H1 (cell line): Measurements from ENCODE around the gene IFT25. TPM values are rescaled to one million over a fixed set of nuclear protein-coding genes. Genes with fewer than 3 reads are reported as not detected.
A peak's percentile ranks its signal among the peaks of the same experiment; 100 is the strongest.

ENCODE experiments used
- CTCF ChIA-PET: fragments of 300-600 bp; sonication (Branson Sonifier 250); formaldehyde crosslinking; loops from one replicate; lab custom pipeline; 2021; ENCODE audit not compliant: partially characterized antibody; lab: Charles Lee
- POLR2A ChIA-PET: fragments of 300-600 bp; sonication (Branson Sonifier 250); formaldehyde crosslinking; loops from one replicate; lab custom pipeline; 2021; ENCODE audit warnings: inconsistent platforms; ENCODE audit not compliant: partially characterized antibody; lab: Charles Lee
- DNase-seq, 2 experiments: peaks; one replicate each; pipeline versions ENCODE4 v3.0.0 to v3.0.0-alpha.2; 2010 to 2022; ENCODE audit warnings: low spot score in 2 of 2, low read depth in 1 of 2, mixed read lengths in 1 of 2
- FAIRE-seq: peaks from 2 replicates; lab custom pipeline; 2011; peaks lifted over from hg19 to GRCh38; lab: Jason Lieb, UNC
- H2AFZ ChIP-seq: 2 replicates; pipeline ENCODE4 v1.8.1; 2012; ENCODE audit warnings: low read length, inconsistent platforms
- H2AK5ac ChIP-seq: 2 replicates; pipeline ENCODE4 v1.6.1; 2013; ENCODE audit warnings: low read depth, low read length
- H2BK120ac ChIP-seq: replicated peaks from 2 replicates; pipeline ENCODE3; 2013; ENCODE audit warnings: low read depth, low read length, inconsistent platforms
- H2BK12ac ChIP-seq: 2 replicates; pipeline ENCODE4 v1.6.1; 2013; ENCODE audit warnings: low read depth, low read length
- H2BK15ac ChIP-seq: 2 replicates; pipeline ENCODE4 v1.6.1; 2013; ENCODE audit warnings: low read length
- H2BK20ac ChIP-seq: 2 replicates; pipeline ENCODE4 v1.6.1; 2013; ENCODE audit warnings: low read length
- H2BK5ac ChIP-seq: 2 replicates; pipeline ENCODE4 v1.6.1; 2013; ENCODE audit warnings: low read depth, low read length
- H3K14ac ChIP-seq: 2 replicates; pipeline ENCODE4 v1.6.1; 2013; ENCODE audit warnings: inconsistent platforms; ENCODE audit not compliant: insufficient read length
- H3K18ac ChIP-seq: 2 replicates; pipeline ENCODE4 v1.6.1; 2013; ENCODE audit warnings: low read length; ENCODE audit errors: extremely low read depth
- H3K23ac ChIP-seq: 2 replicates; pipeline ENCODE4 v1.6.1; 2013; ENCODE audit warnings: inconsistent platforms; ENCODE audit not compliant: insufficient read length
- H3K23me2 ChIP-seq: 2 replicates; pipeline ENCODE4 v1.6.1; 2013; ENCODE audit warnings: low read depth, low read length
- H3K27ac ChIP-seq: 2 replicates; pipeline ENCODE4 v1.6.1; 2011; ENCODE audit warnings: low read depth, low read length, inconsistent platforms
- H3K27me3 ChIP-seq, 4 experiments: replicated peaks in 1 of 4; 1 replicate in 1 of 4; 2 replicates in 3 of 4; pipeline versions ENCODE4 v1.6.1 to v1.8.1; 2011 to 2013; ENCODE audit warnings: low read length in 3 of 4, mild to moderate bottlenecking in 3 of 4, inconsistent platforms in 2 of 4, mixed read lengths in 2 of 4, moderate library complexity in 1 of 4; ENCODE audit not compliant: control insufficient read depth in 3 of 4, insufficient read depth in 3 of 4; ENCODE audit errors: extremely low read depth in 1 of 4
- H3K36me3 ChIP-seq, 4 experiments: 2 replicates each; pipeline versions ENCODE4 v1.6.1 to v1.8.1; 2011 to 2013; ENCODE audit warnings: mild to moderate bottlenecking in 4 of 4, low read length in 3 of 4, moderate library complexity in 2 of 4, control low read depth in 1 of 4, inconsistent platforms in 1 of 4; ENCODE audit not compliant: insufficient read depth in 4 of 4, control insufficient read depth in 2 of 4
- H3K4ac ChIP-seq: replicated peaks from 2 replicates; pipeline ENCODE3; 2013; ENCODE audit warnings: low read length, low read depth, mixed read lengths, inconsistent platforms; ENCODE audit not compliant: insufficient read length
- H3K4me1 ChIP-seq, 4 experiments: replicated peaks in 1 of 4; 1 replicate in 1 of 4; 2 replicates in 3 of 4; pipeline versions ENCODE4 v1.6.1 to v1.8.1; 2011 to 2013; ENCODE audit warnings: low read length in 3 of 4, inconsistent platforms in 2 of 4, mixed read lengths in 1 of 4; ENCODE audit not compliant: insufficient read depth in 4 of 4, control insufficient read depth in 3 of 4
- H3K4me2 ChIP-seq, 2 experiments: 2 replicates each; pipeline versions ENCODE4 v1.6.1 to v1.8.1; 2011 to 2013; ENCODE audit warnings: low read depth in 2 of 2, low read length in 2 of 2, control low read depth in 1 of 2, inconsistent platforms in 1 of 2, mild to moderate bottlenecking in 1 of 2; ENCODE audit not compliant: insufficient read depth in 1 of 2
- H3K4me3 ChIP-seq, 4 experiments: fragments of 200-600, 300-600 bp in 1 of 4; sonication (generic), shearing (Covaris generic), sonication (Bioruptor Twin) in 1 of 4; 2 replicates each; pipeline versions ENCODE4 v1.5.1 to v1.8.1; 2011 to 2016; ENCODE audit warnings: low read length in 4 of 4, low read depth in 3 of 4, control low read depth in 2 of 4, inconsistent platforms in 2 of 4, mild to moderate bottlenecking in 2 of 4, mixed read lengths in 1 of 4, moderate library complexity in 1 of 4; ENCODE audit not compliant: insufficient read depth in 2 of 4; ENCODE audit errors: extremely low read depth in 1 of 4
- H3K56ac ChIP-seq: replicated peaks from 2 replicates; pipeline ENCODE3; 2013; ENCODE audit warnings: low read depth, mild to moderate bottlenecking, mixed read lengths, low read length, inconsistent platforms; ENCODE audit not compliant: insufficient read length
- H3K79me1 ChIP-seq: 2 replicates; pipeline ENCODE4 v1.6.1; 2013; ENCODE audit warnings: low read depth, low read length, control low read depth
- H3K79me2 ChIP-seq, 2 experiments: 2 replicates each; pipeline versions ENCODE4 v1.6.1 to v1.8.1; 2012 to 2013; ENCODE audit warnings: low read length in 2 of 2, mild to moderate bottlenecking in 2 of 2, inconsistent platforms in 1 of 2; ENCODE audit not compliant: insufficient read depth in 2 of 2, control insufficient read depth in 1 of 2
- H3K9ac ChIP-seq, 4 experiments: replicated peaks in 1 of 4; 1 replicate in 1 of 4; 2 replicates in 3 of 4; pipeline versions ENCODE4 v1.6.1 to v1.8.1; 2011 to 2013; ENCODE audit warnings: low read depth in 3 of 4, low read length in 3 of 4, control low read depth in 2 of 4, mild to moderate bottlenecking in 2 of 4, moderate library complexity in 2 of 4, inconsistent platforms in 1 of 4; ENCODE audit errors: extremely low read depth in 1 of 4
- H3K9me3 ChIP-seq, 2 experiments: 2 replicates each; pipeline versions ENCODE4 v1.6.1 to v1.8.1; 2012 to 2013; ENCODE audit warnings: mild to moderate bottlenecking in 2 of 2, moderate library complexity in 2 of 2, control low read depth in 1 of 2, inconsistent platforms in 1 of 2, low read depth in 1 of 2, low read length in 1 of 2, mixed read lengths in 1 of 2; ENCODE audit not compliant: insufficient read depth in 2 of 2
- H4K20me1 ChIP-seq, 2 experiments: replicated peaks in 1 of 2; 2 replicates each; pipeline versions ENCODE3 to v1.8.1; 2011 to 2013; ENCODE audit warnings: inconsistent platforms in 2 of 2, low read length in 2 of 2, mild to moderate bottlenecking in 1 of 2; ENCODE audit not compliant: insufficient read depth in 2 of 2, control insufficient read depth in 1 of 2
- H4K5ac ChIP-seq: 2 replicates; pipeline ENCODE4 v1.6.1; 2013; ENCODE audit warnings: low read length, low read depth, mixed read lengths, inconsistent platforms; ENCODE audit not compliant: insufficient read length
- H4K8ac ChIP-seq: 2 replicates; pipeline ENCODE4 v1.8.0; 2013; ENCODE audit warnings: mild to moderate bottlenecking, moderate library complexity, low read length, inconsistent platforms; ENCODE audit not compliant: insufficient read depth; ENCODE audit errors: extremely low read depth
- H4K91ac ChIP-seq: replicated peaks from 2 replicates; pipeline ENCODE3; 2013; ENCODE audit warnings: low read length, mixed read lengths, inconsistent platforms; ENCODE audit not compliant: insufficient read length
- ASH2L ChIP-seq: fragments of 200-600, 300-600 bp; sonication (generic); IDR thresholded peaks from one replicate; pipeline ENCODE4 v1.7.1; 2017; ENCODE audit warnings: low read length
- CEBPB ChIP-seq: IDR thresholded peaks from 2 replicates; pipeline ENCODE4 v1.6.1; 2012; ENCODE audit warnings: low read depth, low read length
- NANOG ChIP-seq: IDR thresholded peaks from 2 replicates; pipeline ENCODE4 v1.6.1; 2011; ENCODE audit warnings: low read length, low read depth, mild to moderate bottlenecking, inconsistent platforms; ENCODE audit not compliant: insufficient read depth, poor library complexity, severe bottlenecking
- PHF8 ChIP-seq: fragments of 200-600 bp; sonication (generic); conservative IDR thresholded peaks from 2 replicates; pipeline ENCODE4 v1.7.1; 2012; ENCODE audit warnings: low read depth, mild to moderate bottlenecking, inconsistent platforms, low read length, moderate library complexity
- POLR2AphosphoS5 ChIP-seq: IDR thresholded peaks from 2 replicates; pipeline ENCODE4 v1.6.1; 2011; ENCODE audit warnings: low read depth, low read length
- POU5F1 ChIP-seq: IDR thresholded peaks from 2 replicates; pipeline ENCODE4 v1.6.1; 2011; ENCODE audit warnings: low read depth, mild to moderate bottlenecking, low read length, moderate library complexity
- RBBP5 ChIP-seq: IDR thresholded peaks from 2 replicates; pipeline ENCODE4 v1.7.1; 2012; ENCODE audit warnings: low read depth, mild to moderate bottlenecking, inconsistent platforms, low read length, moderate library complexity, borderline replicate concordance
- SIX5 ChIP-seq: IDR thresholded peaks from 2 replicates; pipeline ENCODE4 v1.6.1; 2011; ENCODE audit warnings: mild to moderate bottlenecking, low read depth, low read length
- SP4 ChIP-seq: IDR thresholded peaks from 2 replicates; pipeline ENCODE4 v1.6.1; 2012; ENCODE audit warnings: low read length, inconsistent platforms
- TCF12 ChIP-seq: IDR thresholded peaks from 2 replicates; pipeline ENCODE4 v1.6.1; 2011; ENCODE audit warnings: low read depth, mild to moderate bottlenecking, low read length
- TEAD4 ChIP-seq: IDR thresholded peaks from 2 replicates; pipeline ENCODE4 v1.6.1; 2012; ENCODE audit warnings: low read depth, low read length, inconsistent platforms, mixed read lengths
- WGBS, 2 experiments: shearing (Covaris generic) in 1 of 2; methylation state at CpG; one replicate each; pipeline versions ENCODE4 v1.1.6 to v1.1.7; 2013 to 2015; ENCODE audit warnings: low lambda C conversion rate in 2 of 2, mixed read lengths in 2 of 2, inconsistent platforms in 1 of 2, low coverage in 1 of 2, missing lambda C conversion rate in 1 of 2; ENCODE audit not compliant: insufficient replicate concordance in 2 of 2, insufficient coverage in 1 of 2, insufficient read length in 1 of 2; ENCODE audit errors: extremely low coverage in 1 of 2, missing lambda C conversion rate in 1 of 2; 5-methylcytosine and 5-hydroxymethylcytosine counted together
- polyA plus RNA-seq, 7 experiments: library from polyadenylated mRNA; depleted of rRNA in 3 of 7; stranded (reverse) in 5 of 7; unstranded in 2 of 7; fragments of >200 nt in 5 of 7; fragments of 200-250 nt in 2 of 7; gene quantifications; 1 replicate in 5 of 7; 2 replicates in 1 of 7; 4 replicates in 1 of 7; pipeline versions ENCODE4 v1.2.1 to v1.2.3, GENCODE V29; 2011 to 2013; ENCODE audit warnings: missing spikeins in 2 of 7, mixed read lengths in 2 of 7
- total RNA-seq: library from RNA; stranded (reverse); fragmentation: NEBNext Ultra II Directional; extraction: Animal tissue kit (Norgen Biotek cat#: 25700); gene quantifications from 2 replicates; pipeline ENCODE4 v1.2.1, GENCODE V29; 2021
- TF ChIP-seq, protein P1 (sequence below): IDR thresholded peaks from 2 replicates; pipeline ENCODE4 v1.6.1; 2012; ENCODE audit warnings: inconsistent platforms

The IFT25 gene
- total and polyA plus RNA-seq, 2 of the 8 experiments (the other 6 are each of a cell fraction or from before 2014, with no cell fraction given), result 15.0 to 36.3 TPM

DNA sequence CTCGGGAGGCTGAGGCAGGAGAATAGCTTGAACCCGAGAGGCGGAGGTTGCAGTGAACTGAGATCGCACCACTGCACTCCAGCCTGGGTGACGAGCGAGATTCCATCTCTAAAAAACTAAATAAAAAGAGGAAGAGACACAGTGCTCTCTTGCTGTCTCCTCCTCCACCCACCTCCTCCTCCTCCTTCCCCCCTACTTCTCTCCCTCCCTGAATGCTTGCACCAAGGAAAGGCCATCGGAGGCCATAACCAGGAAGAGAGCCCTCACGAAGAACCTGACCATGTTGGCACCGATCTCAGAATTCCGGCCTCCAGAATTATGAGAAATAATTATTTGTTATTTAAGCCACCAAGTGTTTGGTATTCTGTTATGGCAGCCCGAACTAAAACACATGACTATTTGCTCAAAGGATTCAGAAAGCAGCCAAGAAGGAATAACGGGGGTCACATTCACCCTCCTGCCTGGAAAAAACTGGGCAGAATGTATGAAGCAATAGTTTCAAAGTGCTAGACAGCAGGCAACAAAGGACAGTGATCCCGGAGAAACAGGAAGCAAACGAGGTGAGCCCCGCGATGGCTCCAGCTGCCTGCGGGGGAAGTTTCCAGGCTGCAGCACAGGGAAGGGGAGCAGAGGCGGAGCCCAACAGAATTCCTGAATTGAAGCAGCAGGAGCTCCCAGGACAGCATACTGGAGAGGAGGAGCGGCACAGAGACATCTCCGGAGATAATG is 36.7 kb upstream of the IFT25 start:
- peaks cover 0 to 2% (median 0%) of the 10 kb centered on the region in 4 experiments; a peak in 1 of 7 replicates for H3K27me3 ChIP-seq
- H2BK15ac ChIP-seq, result no peak overlapping the region
- peaks cover 0 to 5% (median 0%) of the 10 kb centered on the region in 4 experiments; a peak in 2 of 7 replicates for H3K4me1 ChIP-seq
- no peak overlapping the region for H3K14ac ChIP-seq
- FAIRE-seq (peak; percentile 87), DNase-seq (peak; percentile 54 to 76)
- H2BK5ac ChIP-seq, result no peak overlapping the region
- peak overlapping the region; percentile 78 for H3K18ac ChIP-seq
- H3K4ac ChIP-seq, result no peak overlapping the region
- H4K5ac ChIP-seq, result no peak overlapping the region
- peak overlapping the region; percentile 84; the same call in 1 of the 2 replicates for H2BK12ac ChIP-seq
- ChIA-PET POLR2A (interaction anchor here (0.8 to 1.2 kb wide), 6 partner anchors 10 to 139 kb away, joined by 3 to 4 read pairs (median 3); partner anchors contain the start of gene TMEM59), CTCF (interaction anchor here (0.7 to 1.6 kb wide), 5 partner anchors 10 to 123 kb away, joined by 3 to 5 read pairs (median 4); no protein-coding TSS in a partner anchor)
- peak overlapping the region in 1 of 4 experiments; percentile 70; a peak in 2 of 7 replicates for H3K9ac ChIP-seq
- H3K27ac ChIP-seq, result no peak overlapping the region
- 0 out of 2 replicates have a peak overlapping the region, but pooled peaks have one; percentile 48 for H2BK20ac ChIP-seq
- H2AK5ac ChIP-seq, result no peak overlapping the region
- no peak overlapping the region for H4K8ac ChIP-seq
- no peaks in the 10 kb centered on the region for H3K36me3 ChIP-seq
- peak overlapping the region; percentile 12 for H4K91ac ChIP-seq
- H3K4me2 ChIP-seq, result peak overlapping the region; percentile 63 to 65
- peak overlapping the region; percentile 98 for H2AFZ ChIP-seq
- no peaks in the 10 kb centered on the region for H3K79me2 ChIP-seq
- H3K4me3 ChIP-seq, result peak overlapping the region in 2 of 4 experiments; percentile 29 to 51; a peak in 5 of 8 replicates
- H3K9me3 ChIP-seq, result no peaks in the 10 kb centered on the region
- no peak overlapping the region for H3K56ac ChIP-seq
- no peak overlapping the region for H3K23ac ChIP-seq
- 45% methylated on average over 18 of the region's 20 CpGs; no CpG with 5 or more reads in 1 of the 2 experiments for WGBS, 2 experiments
- H2BK120ac ChIP-seq, result peak overlapping the region; percentile 41
- H4K20me1 ChIP-seq, result no peaks in the 10 kb centered on the region
- H3K79me1 ChIP-seq, result no peaks in the 10 kb centered on the region
- H3K23me2 ChIP-seq, result peaks cover 2% of the 10 kb centered on the region; the same call in 1 of the 2 replicates
- TF ChIP-seq NANOG (no peak), TEAD4 (peak; percentile 57; the same call in 1 of the 2 replicates), RBBP5 (peak; percentile 48; the same call in 1 of the 2 replicates), SP4 (no peak), ASH2L (peak; percentile 57), SIX5 (no peak), PHF8 (0 out of 2 replicates have a peak, but pooled peaks have one; percentile 22), POU5F1 (no peak), CEBPB (peak; percentile 77), TCF12 (0 out of 2 replicates have a peak, but pooled peaks have one; percentile 26), POLR2AphosphoS5 (peak; percentile 67)
- TF ChIP-seq, protein P1, sequence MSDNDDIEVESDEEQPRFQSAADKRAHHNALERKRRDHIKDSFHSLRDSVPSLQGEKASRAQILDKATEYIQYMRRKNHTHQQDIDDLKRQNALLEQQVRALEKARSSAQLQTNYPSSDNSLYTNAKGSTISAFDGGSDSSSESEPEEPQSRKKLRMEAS, result peak; percentile 26; the same call in 1 of the 2 replicates
